K562 (cell line): ENCODE data around the gene PIK3CA. TPM values are rescaled to one million over a fixed set of nuclear protein-coding genes. Genes with fewer than 3 reads are reported as not detected.

Experiments
- BHLHE40 ChIP-seq: IDR thresholded peaks from 2 replicates; pipeline ENCODE4 v1.6.1; 2011; ENCODE audit warnings: low read length, improper control_type of control experiment
- DMBX1 ChIP-seq: fragments of 250-450 bp; sonication (Bioruptor Pico); IDR thresholded peaks from 2 replicates; pipeline ENCODE4 v1.8.0; 2022; ENCODE audit warnings: inconsistent platforms, mild to moderate bottlenecking, moderate library complexity, borderline replicate concordance
- DPF2 ChIP-seq: fragments of 450-650 bp; IDR thresholded peaks from 2 replicates; pipeline ENCODE4 v1.6.1; 2016
- FOS ChIP-seq: IDR thresholded peaks from 3 replicates; pipeline ENCODE4 v1.6.1; 2011; ENCODE audit not compliant: insufficient read length; ENCODE audit errors: extremely low read depth
- HINFP ChIP-seq: fragments of 450-650 bp; conservative IDR thresholded peaks from 2 replicates; pipeline ENCODE4 v1.6.1; 2016; ENCODE audit warnings: missing genetic modification characterization, low read depth, mild to moderate bottlenecking, control low read depth, missing compliant biosample characterization
- HLTF ChIP-seq: fragments of 450-650 bp; IDR thresholded peaks from 2 replicates; pipeline ENCODE4 v1.6.1; 2016
- HMG20B ChIP-seq: fragments of 250-450 bp; sonication (Bioruptor Pico); IDR thresholded peaks from 2 replicates; pipeline ENCODE4 v1.5.0; 2021; ENCODE audit warnings: mild to moderate bottlenecking
- ID3 ChIP-seq, 2 experiments: fragments of 250-450 bp in 1 of 2; fragments of 450-650 bp in 1 of 2; sonication (Bioruptor Pico) in 1 of 2; IDR thresholded peaks; 2 replicates each; pipeline versions ENCODE4 v1.6.1 to v1.8.0; 2016 to 2021; ENCODE audit warnings: mild to moderate bottlenecking in 2 of 2, moderate library complexity in 2 of 2, missing compliant biosample characterization in 1 of 2, missing genetic modification characterization in 1 of 2
- L3MBTL2 ChIP-seq: fragments of 450-650 bp; IDR thresholded peaks from 2 replicates; pipeline ENCODE4 v1.6.1; 2016; ENCODE audit warnings: mild to moderate bottlenecking, moderate library complexity
- MXI1 ChIP-seq: IDR thresholded peaks from 2 replicates; pipeline ENCODE4 v1.6.1; 2011; ENCODE audit warnings: low read depth, mild to moderate bottlenecking, improper control_type of control experiment, low read length
- NFXL1 ChIP-seq: fragments of 450-650 bp; formaldehyde crosslinking; IDR thresholded peaks from 2 replicates; pipeline ENCODE4 v1.4.0; 2021; ENCODE audit warnings: mild to moderate bottlenecking
- RBBP5 ChIP-seq: fragments of 200-600 bp; sonication (generic); IDR thresholded peaks from 2 replicates; pipeline ENCODE4 v1.6.1; 2012; ENCODE audit warnings: borderline replicate concordance, mild to moderate bottlenecking, low read length, control low read depth, inconsistent platforms; ENCODE audit not compliant: insufficient read depth, poor library complexity, severe bottlenecking
- SP1 ChIP-seq: sonication (generic); formaldehyde crosslinking; IDR thresholded peaks from 2 replicates; pipeline ENCODE4 v1.8.1; 2022; ENCODE audit warnings: mild to moderate bottlenecking, missing genetic modification reagents
- SUPT5H ChIP-seq: fragments of 450-650 bp; IDR thresholded peaks from 2 replicates; pipeline ENCODE4 v1.6.1; 2016
- ZFP30 ChIP-seq: fragments of 250-450 bp; sonication (Bioruptor Pico); IDR thresholded peaks from 2 replicates; pipeline ENCODE4 v1.8.0; 2022; ENCODE audit warnings: moderate library complexity, mild to moderate bottlenecking, inconsistent platforms, borderline replicate concordance
- ZNF217 ChIP-seq: sonication (generic); formaldehyde crosslinking; IDR thresholded peaks from 2 replicates; pipeline ENCODE4 v1.8.0; 2022; ENCODE audit warnings: mild to moderate bottlenecking, missing genetic modification reagents
- ZNF277 ChIP-seq: fragments of 250-450 bp; sonication (Bioruptor Pico); IDR thresholded peaks from 2 replicates; pipeline ENCODE4 v1.8.0; 2022; ENCODE audit warnings: inconsistent platforms, mild to moderate bottlenecking, moderate library complexity, borderline replicate concordance
- ZNF395 ChIP-seq: fragments of 200-800 bp; sonication (Bioruptor generic); IDR thresholded peaks from 2 replicates; pipeline ENCODE4 v1.6.1; 2017; ENCODE audit warnings: missing genetic modification characterization, missing compliant biosample characterization
- ZNF41 ChIP-seq: fragments of 250-450 bp; sonication (Bioruptor Pico); conservative IDR thresholded peaks from 2 replicates; pipeline ENCODE4 v1.4.0; 2020; ENCODE audit warnings: mild to moderate bottlenecking
- ZNF717 ChIP-seq: fragments of 250-450 bp; sonication (Bioruptor Pico); IDR thresholded peaks from 2 replicates; pipeline ENCODE4 v1.5.0; 2021
- polyA plus RNA-seq, 8 experiments: library from polyadenylated mRNA; depleted of rRNA in 4 of 8; stranded (reverse) in 5 of 8; unstranded in 3 of 8; fragments of >200 nt; fragmentation: Nextera tagmentation in 2 of 8; fragmentation: Illumina TruSeq in 1 of 8; extraction: Ambion mirVana in 2 of 8; extraction: Trizol in 1 of 8; gene quantifications; 2 replicates each; pipeline versions ENCODE4 v1.2.1 to v1.2.3, GENCODE V29; 2011 to 2014; ENCODE audit warnings: inconsistent platforms in 1 of 8, missing spikeins in 1 of 8
- total RNA-seq, 7 experiments: library from RNA; depleted of rRNA in 6 of 7; stranded (reverse); fragments of >200 nt in 6 of 7; fragmentation: Illumina TruSeq in 2 of 7; extraction: Trizol in 2 of 7; gene quantifications; 2 replicates each; pipeline versions ENCODE4 v1.2.1 to v1.2.3, GENCODE V29; 2011 to 2021; ENCODE audit warnings: low replicate concordance in 1 of 7

PIK3CA gene
- total and polyA plus RNA-seq, 9 of the 15 experiments (the other 6 are each of a cell fraction or from before 2014, with no cell fraction given) = 3.8 to 19.4 (median 10.8) TPM

GRCh38 chr3:179269152-179269707 lies 121.1 kb downstream of the PIK3CA start (continued):
- TF ChIP-seq ID3 (CRISPR knock-in tag; IDR thresholded peaks at IDR 0.05) (no peak), ID3 (tag; IDR thresholded peaks at IDR 0.05) (0 out of 2 replicates have a peak, but pooled peaks have one; percentile 17), FOS (no peak), DMBX1 (CRISPR knock-in tag) (peak; percentile 54), ZNF717 (CRISPR knock-in tag) (no peak), ZNF217 (CRISPR knock-in tag) (no peak), HINFP (tag) (no peak; the same call in 1 of the 2 replicates), L3MBTL2 (0 out of 2 replicates have a peak, but pooled peaks have one; percentile 15), SP1 (CRISPR knock-in tag) (0 out of 2 replicates have a peak, but pooled peaks have one; percentile 4), SUPT5H (no peak), RBBP5 (no peak), HMG20B (CRISPR knock-in tag) (no peak), ZNF395 (CRISPR knock-in tag) (0 out of 2 replicates have a peak, but pooled peaks have one; percentile 22), HLTF (no peak), MXI1 (no peak), DPF2 (peak; percentile 46), ZFP30 (CRISPR knock-in tag) (no peak), BHLHE40 (0 out of 2 replicates have a peak, but pooled peaks have one; percentile 15), ZNF277 (CRISPR knock-in tag) (no peak), NFXL1 (CRISPR knock-in tag) (no peak), ZNF41 (CRISPR knock-in tag) (no peak)
